WTC11 (cell line): ENCODE measurements around the gene MYO15B. TPM values are rescaled to one million over a fixed set of nuclear protein-coding genes. Genes with fewer than 3 reads are reported as not detected.

Experiments
- AFF4 ChIP-seq: sonication (generic); formaldehyde crosslinking; IDR thresholded peaks from 2 replicates; pipeline ENCODE4 v1.8.1; 2023; ENCODE audit warnings: mild to moderate bottlenecking, missing genetic modification reagents, borderline replicate concordance
- ARID4B ChIP-seq: sonication (generic); formaldehyde crosslinking; IDR thresholded peaks from 2 replicates; pipeline ENCODE4 v1.8.0; 2023; ENCODE audit warnings: missing genetic modification reagents, mild to moderate bottlenecking, borderline replicate concordance
- ATF2 ChIP-seq: sonication (generic); formaldehyde crosslinking; IDR thresholded peaks from 2 replicates; pipeline ENCODE4 v1.8.1; 2022; ENCODE audit warnings: low read depth, missing genetic modification reagents, borderline replicate concordance
- E2F1 ChIP-seq: sonication (generic); formaldehyde crosslinking; IDR thresholded peaks from 2 replicates; pipeline ENCODE4 v1.8.0; 2022; ENCODE audit warnings: mild to moderate bottlenecking, missing genetic modification reagents
- ETV6 ChIP-seq: sonication (generic); formaldehyde crosslinking; IDR thresholded peaks from 2 replicates; pipeline ENCODE4 v1.8.1; 2022; ENCODE audit warnings: mild to moderate bottlenecking, missing genetic modification reagents
- FOXP4 ChIP-seq: sonication (generic); formaldehyde crosslinking; IDR thresholded peaks from 2 replicates; pipeline ENCODE4 v1.8.0; 2022; ENCODE audit warnings: mild to moderate bottlenecking, missing genetic modification reagents
- GRHL2 ChIP-seq: fragments of 250-450 bp; sonication (Bioruptor Pico); IDR thresholded peaks from 2 replicates; pipeline ENCODE4 v1.8.0; 2022; ENCODE audit warnings: mild to moderate bottlenecking, moderate library complexity; ENCODE audit not compliant: insufficient replicate concordance, severe bottlenecking
- JAZF1 ChIP-seq: fragments of 250-450 bp; sonication (Bioruptor Pico); IDR thresholded peaks from 2 replicates; pipeline ENCODE4 v1.9.0; 2021; ENCODE audit warnings: moderate library complexity, mild to moderate bottlenecking, inconsistent platforms
- MLX ChIP-seq: sonication (generic); formaldehyde crosslinking; IDR thresholded peaks from 2 replicates; pipeline ENCODE4 v1.8.1; 2023; ENCODE audit warnings: mild to moderate bottlenecking, missing genetic modification reagents, moderate library complexity
- MYBL2 ChIP-seq: sonication (generic); formaldehyde crosslinking; IDR thresholded peaks from 2 replicates; pipeline ENCODE4 v1.8.1; 2023; ENCODE audit warnings: mild to moderate bottlenecking, moderate library complexity, missing genetic modification reagents
- NFYB ChIP-seq: sonication (generic); formaldehyde crosslinking; conservative IDR thresholded peaks from 2 replicates; pipeline ENCODE4 v1.8.0; 2022; ENCODE audit warnings: low read depth, missing genetic modification reagents
- PRRX2 ChIP-seq: fragments of 250-450 bp; sonication (Bioruptor Pico); IDR thresholded peaks from 2 replicates; pipeline ENCODE4 v1.8.0; 2021; ENCODE audit warnings: mild to moderate bottlenecking
- RORB ChIP-seq: fragments of 250-450 bp; sonication (Bioruptor Pico); IDR thresholded peaks from 2 replicates; pipeline ENCODE4 v1.9.0; 2021; ENCODE audit warnings: mild to moderate bottlenecking
- STAT6 ChIP-seq: sonication (generic); formaldehyde crosslinking; conservative IDR thresholded peaks from 2 replicates; pipeline ENCODE4 v1.8.1; 2023; ENCODE audit warnings: mild to moderate bottlenecking, low read depth, missing genetic modification reagents, moderate library complexity
- ZNF396 ChIP-seq: fragments of 250-450 bp; sonication (Bioruptor Pico); IDR thresholded peaks from 2 replicates; pipeline ENCODE4 v1.8.0; 2021; ENCODE audit warnings: mild to moderate bottlenecking, moderate library complexity, borderline replicate concordance
- ZNF512 ChIP-seq: sonication (generic); formaldehyde crosslinking; IDR thresholded peaks from 2 replicates; pipeline ENCODE4 v1.8.1; 2022; ENCODE audit warnings: missing genetic modification reagents, borderline replicate concordance
- ZNF671 ChIP-seq: fragments of 250-450 bp; sonication (Bioruptor Pico); IDR thresholded peaks from 2 replicates; pipeline ENCODE4 v1.8.0; 2021; ENCODE audit warnings: mild to moderate bottlenecking
- total RNA-seq: library from RNA; stranded (reverse); gene quantifications from 3 replicates; pipeline ENCODE4 v1.2.3, GENCODE V29; 2021

MYO15B gene
- total RNA-seq, 1 experiment from 2014 or later, result 35.6 TPM

GRCh38 chr17:75589012-75589918, 1.7 kb downstream of the MYO15B start (continued):
- TF ChIP-seq MYBL2 (CRISPR knock-in tag) (no peak), AFF4 (no peak), ARID4B (no peak), FOXP4 (CRISPR knock-in tag) (peak; percentile 16; the same call in 1 of the 2 replicates), ETV6 (CRISPR knock-in tag) (no peak), MLX (CRISPR knock-in tag) (0 out of 2 replicates have a peak, but pooled peaks have one; percentile 7), ATF2 (CRISPR knock-in tag) (no peak), JAZF1 (CRISPR knock-in tag) (no peak), NFYB (no peak), RORB (CRISPR knock-in tag) (no peak), GRHL2 (no peak), STAT6 (CRISPR knock-in tag) (no peak), E2F1 (no peak), ZNF512 (no peak), ZNF396 (CRISPR knock-in tag) (no peak), PRRX2 (CRISPR knock-in tag) (no peak), ZNF671 (CRISPR knock-in tag) (no peak)
